ENCODE results near the gene IFNL2.
"Not testable (repeated sequence)": the region's sequence is repeated elsewhere in the genome, so short reads cannot be mapped to it uniquely, and the experiment has no call there.

Gene IFNL2

DNA sequence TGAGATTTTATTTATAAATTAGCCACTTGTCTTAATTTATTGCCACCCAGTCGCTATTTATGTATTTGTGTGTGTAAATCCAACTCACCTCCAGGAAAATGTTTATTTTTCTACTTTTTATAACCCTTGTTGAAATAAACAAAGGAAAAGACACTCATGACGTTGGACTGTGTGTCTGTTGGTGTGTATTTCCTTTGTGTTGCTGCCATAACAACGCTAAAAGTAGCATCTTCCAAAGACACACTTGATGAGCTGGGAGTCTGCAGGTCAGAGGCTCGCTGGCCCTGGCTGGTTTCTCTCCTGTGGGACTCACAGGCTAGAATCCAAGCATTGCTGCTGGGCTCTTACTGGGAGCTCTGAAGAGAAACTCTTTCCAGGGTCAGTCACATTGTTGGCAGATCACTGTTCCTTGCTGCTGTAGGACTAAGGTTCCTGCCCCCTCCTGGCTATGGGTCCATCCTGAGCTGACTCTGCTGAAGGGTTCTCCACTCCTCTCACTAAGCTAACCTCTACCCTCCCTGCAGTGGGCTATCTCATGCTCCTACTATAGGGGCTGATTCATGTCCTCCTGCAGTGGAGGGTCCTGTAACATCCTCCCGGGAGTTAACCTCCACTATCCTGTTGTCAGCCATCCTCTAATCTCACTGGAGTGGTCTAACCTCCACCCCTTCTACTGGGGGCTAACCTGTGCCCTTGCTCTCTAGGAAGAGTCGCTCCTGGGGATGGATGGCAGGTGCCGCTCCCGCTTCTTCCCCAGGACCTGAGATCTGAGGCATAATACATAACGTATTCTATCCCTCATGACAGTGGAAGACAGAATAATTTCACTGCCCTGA lies 2.1 kb downstream of the IFNL2 start:
- Histone ChIP-seq H3K27ac (ENCODE audit: low read depth, low read length, poor library complexity, severe bottlenecking) (no peak overlapping the region), H3K9me2 (ENCODE audit: low read depth, low read length) (no peaks in the 10 kb centered on the region), H3K9ac (ENCODE audit: low read length) (no peak overlapping the region), H3K4me1 (ENCODE audit: insufficient read depth, low read length, severe bottlenecking) (no peaks in the 10 kb centered on the region), H3K79me2 (ENCODE audit: insufficient read depth, low read length) (no peaks in the 10 kb centered on the region), H3K36me3 (ENCODE audit: insufficient read depth, low read length) (no peaks in the 10 kb centered on the region), H3K9me3 (ENCODE audit: low read length) (no peaks in the 10 kb centered on the region), H3K4me2 (ENCODE audit: low read length) (no peak overlapping the region), H3K27me3 (ENCODE audit: insufficient read depth, low read length) (no peaks in the 10 kb centered on the region), H3F3A (ENCODE audit: insufficient read depth, low read length) (no peaks in the 10 kb centered on the region), H3K4me3 (ENCODE audit: low read depth, low read length, poor library complexity, severe bottlenecking) (no peak overlapping the region), H2AFZ (ENCODE audit: low read length) (no peak overlapping the region), H4K20me1 (ENCODE audit: insufficient read depth, low read length) (no peaks in the 10 kb centered on the region)
- TF ChIP-seq, protein P1, sequence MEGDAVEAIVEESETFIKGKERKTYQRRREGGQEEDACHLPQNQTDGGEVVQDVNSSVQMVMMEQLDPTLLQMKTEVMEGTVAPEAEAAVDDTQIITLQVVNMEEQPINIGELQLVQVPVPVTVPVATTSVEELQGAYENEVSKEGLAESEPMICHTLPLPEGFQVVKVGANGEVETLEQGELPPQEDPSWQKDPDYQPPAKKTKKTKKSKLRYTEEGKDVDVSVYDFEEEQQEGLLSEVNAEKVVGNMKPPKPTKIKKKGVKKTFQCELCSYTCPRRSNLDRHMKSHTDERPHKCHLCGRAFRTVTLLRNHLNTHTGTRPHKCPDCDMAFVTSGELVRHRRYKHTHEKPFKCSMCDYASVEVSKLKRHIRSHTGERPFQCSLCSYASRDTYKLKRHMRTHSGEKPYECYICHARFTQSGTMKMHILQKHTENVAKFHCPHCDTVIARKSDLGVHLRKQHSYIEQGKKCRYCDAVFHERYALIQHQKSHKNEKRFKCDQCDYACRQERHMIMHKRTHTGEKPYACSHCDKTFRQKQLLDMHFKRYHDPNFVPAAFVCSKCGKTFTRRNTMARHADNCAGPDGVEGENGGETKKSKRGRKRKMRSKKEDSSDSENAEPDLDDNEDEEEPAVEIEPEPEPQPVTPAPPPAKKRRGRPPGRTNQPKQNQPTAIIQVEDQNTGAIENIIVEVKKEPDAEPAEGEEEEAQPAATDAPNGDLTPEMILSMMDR (IDR thresholded peaks at IDR 0.05; ENCODE audit: low read length) = no peak
- TF ChIP-seq EZH2 (IDR thresholded peaks at IDR 0.05; ENCODE audit: borderline replicate concordance, low read length) = no peak

DNA sequence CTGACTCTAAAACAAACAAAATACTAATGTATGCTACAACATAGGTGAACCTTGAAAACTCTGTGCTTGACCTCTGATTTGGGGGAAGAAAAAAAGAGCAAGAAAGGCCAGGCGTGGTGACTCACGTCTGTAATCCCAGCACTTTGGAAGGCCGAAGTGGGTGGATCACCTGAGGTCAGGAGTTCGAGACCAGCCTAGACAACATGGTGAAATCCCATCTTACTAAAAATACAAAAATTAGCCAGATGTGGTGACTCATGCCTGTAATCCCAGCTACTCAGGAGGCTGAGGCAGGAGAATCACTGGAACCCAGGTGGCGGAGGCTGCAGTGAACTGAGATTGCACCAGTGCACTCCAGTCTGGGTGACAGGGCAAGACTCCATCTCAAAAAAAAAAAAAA lies 5.7 kb downstream of the IFNL2 start:
- H3K36me3 ChIP-seq (ENCODE audit: insufficient read depth, low read length); H4K20me1 ChIP-seq (ENCODE audit: insufficient read depth, low read length); H3F3A ChIP-seq (ENCODE audit: insufficient read depth, low read length); H3K27ac ChIP-seq (ENCODE audit: low read depth, low read length, poor library complexity, severe bottlenecking); H2AFZ ChIP-seq (ENCODE audit: low read length); H3K9me3 ChIP-seq (ENCODE audit: low read length); H3K9me2 ChIP-seq (ENCODE audit: low read depth, low read length); H3K79me2 ChIP-seq (ENCODE audit: insufficient read depth, low read length); H3K27me3 ChIP-seq (ENCODE audit: insufficient read depth, low read length); H3K4me3 ChIP-seq (ENCODE audit: low read depth, low read length, poor library complexity, severe bottlenecking); H3K4me1 ChIP-seq (ENCODE audit: insufficient read depth, low read length, severe bottlenecking); H3K9ac ChIP-seq (ENCODE audit: low read length); H3K4me2 ChIP-seq (ENCODE audit: low read length): not testable (repeated sequence)

DNA sequence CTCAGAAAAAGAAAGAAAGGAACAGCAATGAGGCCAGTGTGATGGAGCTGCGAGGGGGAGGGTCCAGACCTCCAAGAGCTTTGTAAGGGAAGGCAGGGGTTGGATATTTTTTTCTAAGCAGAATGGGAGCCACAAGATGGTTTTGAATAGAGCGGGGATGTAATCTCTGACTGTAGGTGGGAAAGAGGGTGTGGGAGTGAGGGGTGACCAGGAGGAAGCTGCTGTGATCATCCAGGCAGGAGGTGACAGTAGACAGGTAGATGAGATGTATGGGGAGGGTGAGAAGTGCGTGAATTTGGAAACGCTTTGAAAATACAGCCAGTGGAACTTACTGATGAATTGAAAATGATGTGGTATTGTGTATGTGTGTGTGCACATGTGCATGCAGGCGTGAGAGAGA lies 7.4 kb downstream of the IFNL2 start:
- Histone ChIP-seq H3K36me3 (ENCODE audit: insufficient read depth, low read length) (no peaks in the 10 kb centered on the region), H3K79me2 (ENCODE audit: insufficient read depth, low read length) (no peaks in the 10 kb centered on the region), H3K27me3 (ENCODE audit: insufficient read depth, low read length) (no peaks in the 10 kb centered on the region; the same call in 1 of the 2 replicates), H3K9ac (ENCODE audit: low read length) (no peak overlapping the region), H3K4me1 (ENCODE audit: insufficient read depth, low read length, severe bottlenecking) (no peaks in the 10 kb centered on the region), H3K9me3 (ENCODE audit: low read length) (no peaks in the 10 kb centered on the region), H3F3A (ENCODE audit: insufficient read depth, low read length) (no peaks in the 10 kb centered on the region), H4K20me1 (ENCODE audit: insufficient read depth, low read length) (no peaks in the 10 kb centered on the region), H3K27ac (ENCODE audit: low read depth, low read length, poor library complexity, severe bottlenecking) (no peak overlapping the region), H3K4me3 (ENCODE audit: low read depth, low read length, poor library complexity, severe bottlenecking) (no peak overlapping the region), H2AFZ (ENCODE audit: low read length) (no peak overlapping the region), H3K4me2 (ENCODE audit: low read length) (no peak overlapping the region), H3K9me2 (ENCODE audit: low read depth, low read length) (no peaks in the 10 kb centered on the region)
- TF ChIP-seq, protein P1 (IDR thresholded peaks at IDR 0.05; ENCODE audit: low read length) = no peak
- no peak for TF ChIP-seq EZH2 (IDR thresholded peaks at IDR 0.05; ENCODE audit: borderline replicate concordance, low read length)

DNA sequence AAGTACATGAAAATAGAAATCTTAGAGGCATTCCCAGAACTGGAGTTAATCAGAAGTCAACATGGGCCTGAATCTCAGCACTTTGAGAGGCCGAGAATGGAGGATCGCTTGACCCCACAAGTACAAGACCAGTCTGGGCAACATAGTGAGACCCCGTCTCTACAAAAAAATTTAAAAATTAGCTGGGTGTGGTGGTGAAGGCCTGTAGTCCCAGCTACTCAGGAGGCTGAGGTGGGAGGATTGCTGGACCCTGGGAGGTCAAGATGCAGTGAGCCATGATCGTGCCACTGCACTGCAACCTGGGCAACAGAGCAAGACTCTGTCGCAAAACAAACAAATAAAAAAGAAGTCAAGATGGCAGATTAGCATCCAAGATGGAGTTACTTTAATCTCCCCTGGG lies 8.5 kb downstream of the IFNL2 start:
- Histone ChIP-seq H4K20me1 (ENCODE audit: insufficient read depth, low read length) (no peaks in the 10 kb centered on the region), H3K9ac (ENCODE audit: low read length) (no peak overlapping the region), H3K9me2 (ENCODE audit: low read depth, low read length) (no peaks in the 10 kb centered on the region), H3K4me1 (ENCODE audit: insufficient read depth, low read length, severe bottlenecking) (no peaks in the 10 kb centered on the region), H3K9me3 (ENCODE audit: low read length) (no peaks in the 10 kb centered on the region), H3K4me3 (ENCODE audit: low read depth, low read length, poor library complexity, severe bottlenecking) (no peak overlapping the region), H3K4me2 (ENCODE audit: low read length) (no peak overlapping the region), H3K27me3 (ENCODE audit: insufficient read depth, low read length) (no peaks in the 10 kb centered on the region; the same call in 1 of the 2 replicates), H3K79me2 (ENCODE audit: insufficient read depth, low read length) (no peaks in the 10 kb centered on the region), H3K36me3 (ENCODE audit: insufficient read depth, low read length) (no peaks in the 10 kb centered on the region), H2AFZ (ENCODE audit: low read length) (no peak overlapping the region), H3F3A (ENCODE audit: insufficient read depth, low read length) (no peaks in the 10 kb centered on the region), H3K27ac (ENCODE audit: low read depth, low read length, poor library complexity, severe bottlenecking) (no peak overlapping the region)
- TF ChIP-seq, protein P1 (IDR thresholded peaks at IDR 0.05; ENCODE audit: low read length) = no peak
- no peak for TF ChIP-seq EZH2 (IDR thresholded peaks at IDR 0.05; ENCODE audit: borderline replicate concordance, low read length)
